LHCN-M2 (cell line): Measurements from ENCODE around the gene FRMD5. TPM values are rescaled to one million over a fixed set of nuclear protein-coding genes. Genes with fewer than 3 reads are reported as not detected.
"Not testable (repeated sequence)": the region's sequence is repeated elsewhere in the genome, so short reads cannot be mapped to it uniquely, and the experiment has no call there.

Experiments used
- DNase-seq: peaks from one replicate; pipeline ENCODE4 v3.0.0-alpha.2; 2012; ENCODE audit warnings: low read depth
- total RNA-seq: library from RNA; depleted of rRNA; stranded (reverse); fragments of >200 nt; gene quantifications from 2 replicates; pipeline ENCODE4 v1.2.3, GENCODE V29; 2014

FRMD5 gene
- total RNA-seq, 1 experiment from 2014 or later = 3.2 TPM

DNA sequence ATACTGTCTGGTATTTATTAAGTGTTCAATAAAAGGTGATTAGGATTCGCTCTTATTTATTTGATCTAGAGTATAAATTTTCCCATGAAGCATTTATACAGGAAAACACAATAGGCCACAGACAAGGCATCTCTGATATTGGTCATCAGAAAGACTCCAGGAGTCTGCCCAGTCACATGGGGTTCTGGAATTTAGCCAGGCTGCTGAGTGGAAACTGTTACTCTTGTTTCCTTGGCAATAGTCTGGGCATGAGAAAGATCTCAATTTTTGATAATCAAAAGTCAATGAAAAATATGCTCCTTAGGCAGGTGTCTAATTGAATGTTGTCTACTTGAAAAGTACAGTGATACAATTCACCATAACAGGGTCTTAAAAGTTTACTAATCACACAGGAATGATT, 161.2 kb downstream of the FRMD5 start:
- DNase-seq = peak; percentile 81

- DNase-seq = not testable (repeated sequence)
Measured at GRCh38 chr15:44032820-44033219, 162.3 kb downstream of the FRMD5 start.

- peak; percentile 83 for DNase-seq
Measured at GRCh38 chr15:44029940-44030568, 165.0 kb downstream of the FRMD5 start.

DNA sequence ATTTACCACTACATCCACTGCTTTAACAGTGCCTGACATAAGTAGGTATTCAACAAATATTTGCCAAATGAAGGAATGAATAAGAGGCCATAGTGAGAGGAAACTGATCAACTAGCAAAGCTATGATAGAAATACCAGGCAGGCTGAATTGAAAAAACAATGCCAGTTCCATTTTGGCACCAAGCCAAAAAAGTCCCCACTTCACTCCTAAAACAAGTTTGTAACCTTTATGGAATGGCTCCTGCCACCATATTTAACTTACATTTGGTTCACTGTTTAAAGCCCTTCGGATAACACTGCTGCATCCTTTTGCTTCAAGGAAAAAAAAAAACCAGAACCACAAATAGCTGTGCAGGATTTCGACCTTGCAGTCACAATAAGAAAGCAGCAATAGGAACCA, 166.1 kb downstream of the FRMD5 start:
- DNase-seq = peak; percentile 29

- DNase-seq = peak; percentile 58
Measured at GRCh38 chr15:44028349-44028748, 166.7 kb downstream of the FRMD5 start.

- DNase-seq = no peak
Measured at GRCh38 chr15:44024155-44024554, 170.9 kb downstream of the FRMD5 start.

DNA sequence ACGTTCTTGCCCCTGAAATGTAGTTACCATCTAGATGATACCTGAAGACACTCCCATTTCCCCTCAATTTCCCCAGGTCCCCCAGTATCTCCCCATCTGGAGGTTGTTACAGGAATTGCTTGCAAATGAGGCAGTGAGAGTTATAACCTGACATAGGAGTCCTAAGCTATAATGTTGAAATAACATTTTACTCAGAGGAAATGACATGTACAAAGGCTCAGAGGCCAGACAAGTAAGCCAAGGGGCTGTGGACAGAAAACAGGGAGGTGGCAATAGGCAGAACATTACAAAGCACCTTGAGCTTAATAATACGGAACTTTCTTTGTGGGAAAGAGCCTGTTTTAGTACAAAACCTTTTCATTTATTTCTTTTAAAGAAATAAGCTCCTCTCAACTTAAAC, 171.9 kb downstream of the FRMD5 start:
- no peak for DNase-seq

- no peak for DNase-seq
Measured at GRCh38 chr15:44018151-44018550, 176.9 kb downstream of the FRMD5 start.

- no peak for DNase-seq
Measured at GRCh38 chr15:44015545-44016305, 179.3 kb downstream of the FRMD5 start.

GRCh38 chr15:44011238-44011854, 183.7 kb downstream of the FRMD5 start:
- DNase-seq = peak; percentile 78

DNA sequence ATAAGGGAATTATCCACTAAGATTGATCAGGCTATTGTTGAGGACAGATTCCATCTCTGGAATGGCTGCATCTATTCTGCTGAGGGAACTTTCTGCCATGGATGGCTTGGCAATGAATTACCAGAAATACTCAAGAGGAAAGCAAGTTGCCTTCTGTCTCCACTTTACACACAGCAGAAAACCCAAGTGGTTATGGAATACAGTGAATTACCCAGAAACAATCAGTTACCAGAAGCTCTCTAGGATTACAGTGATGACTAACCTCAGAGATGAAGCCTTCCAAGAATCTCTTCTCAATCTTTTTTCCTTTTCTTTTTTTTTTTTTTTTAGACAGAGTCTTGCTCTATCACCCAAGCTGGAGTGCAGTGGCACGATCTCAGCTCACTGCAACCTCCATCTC, 185.0 kb downstream of the FRMD5 start:
- peak; percentile 73 for DNase-seq

DNA sequence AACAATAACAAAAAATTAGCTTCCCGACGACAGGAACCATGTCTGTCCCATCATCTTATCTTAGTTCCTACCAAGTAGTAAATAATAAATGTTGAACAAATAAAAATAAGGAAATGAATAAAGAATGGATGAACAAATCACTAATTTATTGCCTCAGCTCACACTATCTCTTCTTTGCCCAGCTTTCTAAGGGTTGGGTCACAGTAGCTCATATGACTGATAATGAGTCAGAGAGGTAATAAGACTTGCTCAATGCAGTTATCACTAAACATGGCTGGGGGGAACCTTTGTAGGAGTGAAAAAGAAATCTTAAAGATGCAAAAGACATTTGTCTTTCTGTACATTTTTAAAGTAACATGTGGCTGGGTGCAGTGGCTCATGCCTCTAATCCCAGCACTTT, 186.0 kb downstream of the FRMD5 start:
- peak; percentile 68 for DNase-seq

- peak; percentile 76 for DNase-seq
Measured at GRCh38 chr15:44000248-44000647, 194.8 kb downstream of the FRMD5 start.

GRCh38 chr15:43998607-43999006, 196.5 kb downstream of the FRMD5 start:
- peak; percentile 81 for DNase-seq

DNA sequence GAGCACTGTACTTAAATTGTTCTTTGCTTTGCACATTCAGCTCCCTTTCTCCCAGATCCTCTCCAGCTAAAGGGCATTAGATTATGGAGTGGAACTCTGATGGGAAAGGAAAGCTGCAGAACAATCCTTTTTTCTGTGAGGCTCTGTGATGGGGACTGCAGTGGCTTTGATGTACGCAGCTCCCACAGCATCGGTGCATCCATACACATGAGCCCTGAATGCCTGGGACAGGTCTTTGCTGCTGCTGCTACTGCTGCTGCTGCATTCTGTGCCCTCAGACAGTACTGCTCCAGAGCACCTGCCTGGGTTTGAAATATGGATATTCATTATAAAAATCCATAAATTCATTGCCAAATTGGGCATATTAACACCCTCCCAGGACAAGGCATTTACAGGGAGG, 203.9 kb downstream of the FRMD5 start:
- no peak for DNase-seq

DNA sequence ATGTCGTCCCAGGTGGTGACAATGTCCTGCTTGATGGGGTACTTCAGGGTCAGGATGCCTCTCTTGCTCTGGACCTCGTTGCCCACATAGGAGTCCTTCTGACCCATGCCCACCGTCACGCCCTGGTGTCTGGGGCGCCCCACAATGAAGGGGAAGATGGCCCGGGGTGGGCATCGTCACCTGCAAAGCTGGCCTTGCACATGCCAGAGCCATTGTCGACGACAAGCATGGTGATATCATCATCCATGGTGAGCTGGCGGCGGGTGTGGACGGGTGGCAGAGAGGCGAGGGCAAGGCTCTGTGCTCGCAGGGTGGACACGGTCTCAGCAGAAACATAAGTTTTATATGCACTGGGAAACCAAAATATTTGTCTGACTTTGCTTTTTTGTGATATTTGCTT, 205.1 kb downstream of the FRMD5 start:
- DNase-seq = no peak

- no peak for DNase-seq
Measured at GRCh38 chr15:43988900-43989299, 206.2 kb downstream of the FRMD5 start.

DNA sequence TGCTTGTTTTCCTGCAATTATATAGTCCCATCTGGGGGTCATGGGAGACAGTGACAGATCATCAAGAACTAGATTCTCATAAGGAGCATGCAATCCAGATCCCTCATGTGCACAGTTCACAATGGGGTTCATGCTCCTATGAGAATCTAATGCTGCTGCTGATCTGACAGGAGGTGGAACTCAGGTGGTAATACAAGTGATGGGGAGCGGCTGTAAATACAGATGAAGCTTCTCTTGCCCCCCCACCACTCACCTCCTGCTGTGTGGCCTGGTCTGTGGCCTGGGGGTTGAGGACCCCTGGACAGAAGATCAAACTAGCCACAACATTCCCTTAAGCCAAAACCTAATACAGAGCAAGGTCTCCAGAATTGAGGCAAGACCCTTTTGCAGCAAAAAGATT, 207.1 kb downstream of the FRMD5 start:
- no peak for DNase-seq

DNA sequence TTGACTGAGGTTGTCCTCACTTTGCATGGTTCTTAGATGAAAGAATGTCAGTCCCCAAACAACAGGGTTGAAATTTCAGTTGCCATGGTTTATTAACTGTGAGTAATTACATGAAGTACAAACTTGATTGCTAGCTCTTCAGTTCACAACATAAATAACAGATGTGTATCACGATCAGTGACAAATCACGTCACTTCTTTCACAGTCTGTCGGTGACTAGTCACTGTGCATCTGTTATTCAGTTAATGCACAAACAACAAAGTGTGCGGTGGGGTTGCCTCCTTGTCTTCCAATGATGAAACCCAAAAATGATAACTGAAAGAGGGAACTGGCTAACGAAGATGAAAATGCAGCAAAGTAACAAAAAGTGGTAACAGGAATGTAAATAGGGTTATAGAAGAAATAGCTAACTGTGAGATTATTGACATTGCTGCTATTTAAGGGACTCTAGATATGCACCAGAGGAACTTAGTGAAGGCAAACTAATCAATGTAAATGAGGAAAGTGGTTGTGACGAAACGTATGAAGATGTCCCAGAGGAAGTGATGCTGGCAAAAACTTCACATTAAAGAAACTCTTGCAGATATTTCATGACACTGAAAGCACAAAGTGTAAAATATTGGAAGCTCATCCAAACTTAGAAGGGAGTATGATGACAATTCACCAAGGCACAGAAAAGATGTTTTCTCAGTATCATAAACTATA, 208.9 kb downstream of the FRMD5 start:
- DNase-seq = no peak

DNA sequence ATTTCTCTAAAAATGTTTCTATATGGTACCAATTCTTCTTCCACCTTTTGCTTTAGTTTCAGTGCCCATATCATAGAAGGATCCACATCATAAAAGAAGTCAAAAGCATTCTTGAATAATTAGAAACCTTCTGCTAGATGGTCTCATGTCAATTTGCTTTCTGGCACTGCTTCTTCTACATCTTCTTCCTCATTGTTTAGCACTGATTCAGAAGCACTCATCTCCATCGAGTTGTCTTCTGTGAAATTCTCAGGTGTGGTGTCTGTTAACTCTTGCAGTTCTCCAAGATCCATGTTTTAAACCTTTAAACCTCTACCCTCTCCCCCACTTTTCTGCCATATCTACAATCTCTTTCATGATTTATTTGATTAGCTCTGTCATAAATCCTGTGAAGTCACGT, 213.5 kb downstream of the FRMD5 start:
- DNase-seq = no peak

DNA sequence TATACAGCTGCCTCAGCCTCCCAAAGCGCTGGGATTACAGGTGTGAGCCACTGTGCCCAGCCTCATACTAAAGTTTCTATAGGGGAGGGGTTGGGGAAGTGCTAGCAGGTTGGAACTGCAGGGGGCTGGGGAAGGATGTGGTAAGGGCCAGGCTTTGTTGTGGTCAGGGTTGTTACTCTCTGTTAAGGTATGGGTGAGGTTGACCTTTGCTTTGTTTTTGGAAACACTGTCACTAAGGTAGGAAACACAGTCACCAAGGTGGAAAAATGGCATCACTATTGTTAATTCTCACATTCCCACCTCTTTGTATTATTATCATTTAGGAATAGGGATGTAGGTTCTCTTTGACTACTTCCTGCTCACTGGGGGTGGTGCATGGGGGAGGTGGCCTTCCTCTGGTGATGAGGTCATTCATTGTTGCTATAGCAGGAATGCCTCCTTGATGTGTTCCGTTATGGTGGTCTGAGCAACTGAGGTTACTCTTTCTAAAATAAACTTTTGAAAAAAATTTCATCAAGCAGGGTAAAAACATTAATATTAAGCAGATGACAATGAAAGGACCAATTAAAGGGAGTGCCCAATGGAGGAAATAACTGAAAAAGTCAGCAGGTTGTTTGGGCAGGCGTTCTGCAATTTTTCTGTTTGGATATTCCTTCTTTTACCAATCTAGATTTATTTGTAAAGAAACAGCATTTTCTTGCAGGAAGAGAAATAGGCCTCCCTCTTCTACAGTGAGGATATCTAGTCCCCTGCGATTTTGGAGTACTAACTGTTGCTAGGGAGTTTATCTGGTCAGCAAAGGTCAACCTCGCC, 217.8 kb downstream of the FRMD5 start:
- DNase-seq = peak; percentile 1
